GM18517 (cell line): ENCODE data around the gene CHST12.
"Not testable (repeated sequence)": the region's sequence is repeated elsewhere in the genome, so short reads cannot be mapped to it uniquely, and the experiment has no call there.

Experiments used
- ATAC-seq: cut with Tn5 transposase; IDR thresholded peaks from one replicate; pipeline ENCODE4 v1.9.1; 2021; ENCODE audit warnings: mild to moderate bottlenecking, moderate library complexity; ENCODE audit not compliant: unreplicated experiment

Gene CHST12

DNA sequence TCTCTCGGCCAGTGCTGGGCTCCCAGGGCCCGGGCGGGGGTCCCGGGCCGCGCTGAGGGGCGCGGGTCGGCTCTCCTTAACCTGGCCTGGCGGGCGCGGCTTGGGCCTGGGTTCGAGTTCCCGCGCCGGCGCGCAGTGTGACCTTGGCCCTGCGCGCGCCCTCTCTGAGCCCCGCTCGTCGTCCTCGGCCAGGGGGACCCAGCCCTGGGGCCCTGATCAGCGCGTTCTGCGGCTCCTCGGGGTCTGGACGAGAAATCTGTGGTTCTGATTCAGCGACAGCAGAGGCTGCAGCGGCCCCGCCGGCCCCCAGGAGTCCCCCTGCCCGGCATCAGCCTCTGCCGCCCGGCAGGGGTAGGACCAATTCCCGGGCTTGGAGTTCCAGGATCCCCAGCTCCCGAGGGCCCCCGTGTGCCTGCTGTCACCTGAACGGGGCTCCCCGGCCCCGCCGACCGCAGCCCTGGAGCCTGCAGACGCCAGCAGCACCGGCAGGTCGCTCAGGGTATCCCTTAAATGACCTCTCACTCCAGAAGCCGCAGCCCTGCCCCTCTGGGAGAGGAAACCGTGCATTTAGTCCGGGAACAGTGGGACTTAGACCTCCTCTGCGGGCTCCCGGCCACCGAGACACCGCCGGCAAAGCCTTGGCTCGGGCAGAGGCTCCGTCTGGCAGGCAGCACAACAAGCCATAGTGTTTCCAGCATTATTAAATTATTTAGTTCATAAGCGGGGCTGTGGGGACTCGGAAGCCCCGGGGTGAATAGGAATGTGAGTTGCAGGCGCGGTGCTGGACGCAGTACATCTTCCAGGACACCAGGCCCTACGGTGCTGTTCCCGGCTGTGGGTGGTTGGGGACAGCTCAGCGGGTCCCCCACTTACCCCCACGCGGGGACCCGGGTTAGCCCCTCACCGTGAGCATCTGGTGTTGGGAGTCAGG is 572 bp downstream of the CHST12 start:
- no peak for ATAC-seq

GRCh38 chr7:2404714-2405119 is 1.3 kb downstream of the CHST12 start:
- no peak for ATAC-seq

- no peak for ATAC-seq
Measured at GRCh38 chr7:2405201-2405600, 1.8 kb downstream of the CHST12 start.

DNA sequence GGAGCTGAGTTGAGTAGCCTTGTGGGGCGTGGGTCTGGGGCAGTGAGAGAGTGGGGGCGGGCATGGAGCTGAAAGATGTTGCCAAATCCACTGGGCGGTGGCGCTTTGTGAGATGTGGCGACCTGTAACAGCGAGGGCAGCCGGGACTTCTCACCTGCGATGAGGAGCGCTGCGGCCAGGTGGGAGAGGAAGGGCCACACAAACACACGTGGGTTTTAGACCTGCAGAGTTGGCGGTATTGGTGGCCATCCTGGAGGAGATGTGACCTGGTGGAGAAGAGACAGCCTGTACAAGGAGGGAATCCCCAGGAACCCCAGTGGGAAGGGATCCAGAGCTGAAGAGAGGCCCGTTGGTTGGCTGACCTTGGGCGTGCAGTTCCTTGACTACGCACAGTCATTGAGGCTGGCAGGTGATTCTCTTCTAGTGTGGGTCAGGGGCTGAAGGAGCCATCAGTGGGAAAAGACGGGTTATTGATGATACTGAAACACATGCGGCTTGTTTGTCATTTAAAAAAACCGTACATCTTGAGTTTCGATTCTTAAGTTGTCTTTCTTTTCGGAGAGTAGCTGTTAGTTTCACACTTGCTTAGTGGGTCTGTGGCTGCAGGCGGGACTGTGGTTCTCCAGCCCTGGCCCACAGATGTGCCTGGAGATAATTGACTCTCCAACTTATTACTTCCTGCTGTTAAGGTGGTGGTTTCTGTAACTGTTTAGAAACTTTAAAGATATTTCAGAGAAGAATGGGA is 2.4 kb downstream of the CHST12 start:
- peak; percentile 58 for ATAC-seq

DNA sequence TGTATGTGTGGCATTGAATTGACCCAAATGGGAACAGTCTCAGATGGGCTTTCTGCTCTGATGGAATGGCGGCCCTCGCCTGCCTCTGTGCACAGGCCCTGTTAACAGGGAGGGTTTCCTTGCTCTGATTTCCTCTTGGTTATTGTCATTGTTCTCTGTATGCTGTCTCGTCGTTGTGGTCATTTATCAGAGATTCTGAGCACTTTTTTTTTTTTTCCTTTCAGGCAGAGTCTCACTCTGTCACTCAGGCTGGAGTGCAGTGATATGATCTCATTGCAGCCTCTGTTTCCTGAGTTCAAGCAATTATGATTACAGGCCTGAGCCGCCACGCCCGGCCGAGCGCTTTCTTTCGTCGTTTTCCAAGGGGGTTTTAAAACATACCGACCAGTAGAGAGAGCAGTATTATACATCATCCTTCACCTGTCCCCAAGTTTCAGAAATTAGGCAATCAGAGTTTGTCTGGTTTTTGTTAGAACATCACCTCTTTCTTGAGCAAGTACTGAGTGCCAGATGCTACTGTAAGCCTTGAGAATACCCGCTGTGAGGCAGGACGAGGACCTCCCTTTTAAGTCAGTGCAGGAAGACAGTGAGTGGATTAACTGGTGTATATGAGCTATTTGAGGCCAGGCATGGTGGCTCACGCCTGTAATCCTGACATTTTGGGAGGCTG is 6.5 kb downstream of the CHST12 start:
- no peak for ATAC-seq

- ATAC-seq, result no peak
Measured at GRCh38 chr7:2411049-2411448, 7.6 kb downstream of the CHST12 start.

GRCh38 chr7:2411815-2412586 is 8.6 kb downstream of the CHST12 start:
- ATAC-seq, result no peak

GRCh38 chr7:2412587-2413201 is 9.3 kb downstream of the CHST12 start:
- no peak for ATAC-seq

DNA sequence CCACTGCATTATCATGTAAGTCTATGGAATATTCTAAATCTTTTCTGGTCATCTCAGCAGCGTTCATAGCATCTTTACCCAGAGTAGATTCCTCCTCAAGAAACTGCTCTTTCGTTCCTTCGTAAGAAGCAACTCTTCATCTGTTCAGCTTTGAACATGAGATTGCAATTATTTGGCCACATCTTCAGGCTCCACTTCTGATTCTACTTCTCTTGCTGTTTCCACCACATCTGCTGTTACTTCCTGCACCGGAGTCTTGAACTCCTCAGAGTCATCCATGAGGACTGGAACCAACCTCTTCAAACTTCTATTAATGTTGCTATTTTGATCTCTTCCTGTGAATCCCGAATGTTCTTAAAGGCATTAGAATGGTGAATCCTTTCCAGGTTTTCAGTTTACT is 12.7 kb downstream of the CHST12 start:
- ATAC-seq, result no peak

DNA sequence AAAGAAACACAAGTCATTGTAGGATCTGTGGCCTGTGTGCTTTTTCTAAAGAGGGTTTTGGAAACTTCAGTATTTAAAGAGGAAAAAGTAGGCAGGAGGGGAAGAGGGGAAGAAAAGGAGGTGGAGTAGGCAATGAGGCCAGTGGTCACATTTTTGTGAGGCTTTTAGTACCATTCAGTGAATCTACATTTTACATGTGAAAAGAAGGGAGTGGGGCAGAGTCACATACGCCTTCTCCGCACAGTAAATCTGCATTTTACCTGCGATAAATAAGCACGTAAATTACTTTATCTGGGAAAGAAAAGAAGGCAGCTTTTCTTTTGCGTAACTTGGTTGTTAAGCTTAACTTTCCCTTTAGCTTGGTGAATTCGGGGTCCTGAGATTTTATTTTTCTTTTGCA is 13.2 kb downstream of the CHST12 start:
- no peak for ATAC-seq

GRCh38 chr7:2417178-2417577 is 13.8 kb downstream of the CHST12 start:
- not testable (repeated sequence) for ATAC-seq

- no peak for ATAC-seq
Measured at GRCh38 chr7:2417981-2418481, 14.6 kb downstream of the CHST12 start.

GRCh38 chr7:2420216-2420933 is 17.0 kb downstream of the CHST12 start:
- ATAC-seq, result no peak

DNA sequence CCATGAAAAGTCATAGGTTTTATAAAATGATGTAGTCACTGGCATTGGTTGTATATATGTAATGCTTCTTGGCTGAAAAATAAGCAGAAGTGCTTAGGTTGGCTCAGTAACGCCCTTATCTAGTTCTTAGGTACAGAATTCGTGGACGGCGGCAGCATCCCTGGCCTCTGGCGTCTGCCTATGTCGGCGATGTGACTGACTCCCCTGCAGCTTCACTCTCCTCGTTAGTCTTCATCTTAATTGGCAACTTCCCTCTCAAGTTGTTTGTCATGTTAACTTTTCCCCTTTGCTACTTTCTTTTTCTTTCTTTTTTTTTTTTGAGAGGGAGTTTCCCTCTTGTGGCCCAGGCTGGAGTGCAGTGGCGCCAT is 18.5 kb downstream of the CHST12 start:
- no peak for ATAC-seq

DNA sequence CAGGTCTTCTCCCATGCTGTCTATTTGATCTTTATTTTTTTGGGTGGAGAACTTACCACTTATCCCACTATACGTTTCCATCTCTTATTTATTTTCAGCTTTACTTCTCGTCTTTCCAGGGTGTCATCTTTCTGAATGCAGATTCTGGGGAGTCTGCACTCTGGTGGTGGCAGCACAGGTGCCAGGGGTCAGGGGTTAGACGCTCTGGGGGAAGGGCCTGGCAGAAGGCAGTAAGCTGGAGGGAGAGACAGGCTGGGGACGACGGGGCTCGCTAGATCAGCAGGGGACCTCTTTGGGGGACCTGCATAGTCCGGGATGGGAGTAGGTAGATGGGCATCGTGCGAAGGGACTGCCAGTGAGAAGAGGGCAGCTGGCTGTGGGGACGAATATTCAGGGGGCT is 22.3 kb downstream of the CHST12 start:
- no peak for ATAC-seq

DNA sequence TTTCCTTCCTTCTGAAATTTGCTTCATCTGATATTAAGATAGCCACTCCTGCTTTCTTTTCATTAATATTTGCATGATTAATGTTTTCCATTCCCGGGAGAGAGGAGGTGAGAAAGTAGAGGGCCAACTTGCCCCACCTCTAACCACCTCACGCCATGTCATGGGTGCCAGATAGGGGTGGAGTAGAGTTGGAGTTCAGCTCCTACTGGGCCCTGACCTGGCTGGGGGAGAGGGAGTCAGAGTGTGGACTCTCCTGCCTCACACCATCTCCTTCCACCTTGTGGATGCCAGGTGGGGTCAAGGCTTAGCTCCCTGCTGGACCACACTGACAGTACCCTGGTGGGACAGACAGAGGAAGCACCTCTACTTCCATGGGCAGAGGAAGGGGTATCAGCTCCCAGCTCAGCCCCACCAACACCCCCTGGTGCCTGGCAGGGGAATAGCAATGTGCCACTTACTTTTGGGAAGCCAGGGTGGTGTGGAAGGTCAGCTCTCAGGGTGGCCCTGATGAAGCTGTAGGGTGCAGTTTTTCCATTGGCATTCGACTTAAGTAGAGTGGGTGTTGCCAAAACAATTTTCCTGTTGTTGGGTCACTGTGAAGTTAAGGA is 28.0 kb downstream of the CHST12 start:
- ATAC-seq, result no peak

DNA sequence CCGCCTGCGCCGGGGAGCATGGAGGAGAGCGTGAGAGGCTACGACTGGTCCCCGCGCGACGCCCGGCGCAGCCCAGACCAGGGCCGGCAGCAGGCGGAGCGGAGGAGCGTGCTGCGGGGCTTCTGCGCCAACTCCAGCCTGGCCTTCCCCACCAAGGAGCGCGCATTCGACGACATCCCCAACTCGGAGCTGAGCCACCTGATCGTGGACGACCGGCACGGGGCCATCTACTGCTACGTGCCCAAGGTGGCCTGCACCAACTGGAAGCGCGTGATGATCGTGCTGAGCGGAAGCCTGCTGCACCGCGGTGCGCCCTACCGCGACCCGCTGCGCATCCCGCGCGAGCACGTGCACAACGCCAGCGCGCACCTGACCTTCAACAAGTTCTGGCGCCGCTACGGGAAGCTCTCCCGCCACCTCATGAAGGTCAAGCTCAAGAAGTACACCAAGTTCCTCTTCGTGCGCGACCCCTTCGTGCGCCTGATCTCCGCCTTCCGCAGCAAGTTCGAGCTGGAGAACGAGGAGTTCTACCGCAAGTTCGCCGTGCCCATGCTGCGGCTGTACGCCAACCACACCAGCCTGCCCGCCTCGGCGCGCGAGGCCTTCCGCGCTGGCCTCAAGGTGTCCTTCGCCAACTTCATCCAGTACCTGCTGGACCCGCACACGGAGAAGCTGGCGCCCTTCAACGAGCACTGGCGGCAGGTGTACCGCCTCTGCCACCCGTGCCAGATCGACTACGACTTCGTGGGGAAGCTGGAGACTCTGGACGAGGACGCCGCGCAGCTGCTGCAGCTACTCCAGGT is 29.7 kb downstream of the CHST12 start:
- no peak for ATAC-seq
